GM19463 (cell line): ENCODE results near the gene SERPINC1.
"Not testable (repeated sequence)": the region's sequence is repeated elsewhere in the genome, so short reads cannot be mapped to it uniquely, and the experiment has no call there.

ENCODE experiments used
- ATAC-seq: cut with Tn5 transposase; IDR thresholded peaks from one replicate; pipeline ENCODE4 v1.9.1; 2021; ENCODE audit warnings: mild to moderate bottlenecking, moderate library complexity; ENCODE audit not compliant: unreplicated experiment

The SERPINC1 gene

GRCh38 chr1:173864179-173864867 is 52.8 kb downstream of the SERPINC1 start:
- ATAC-seq: no peak

- ATAC-seq: no peak
These were observed 53.6 kb downstream of the SERPINC1 start for GRCh38 chr1:173863224-173864161.

DNA sequence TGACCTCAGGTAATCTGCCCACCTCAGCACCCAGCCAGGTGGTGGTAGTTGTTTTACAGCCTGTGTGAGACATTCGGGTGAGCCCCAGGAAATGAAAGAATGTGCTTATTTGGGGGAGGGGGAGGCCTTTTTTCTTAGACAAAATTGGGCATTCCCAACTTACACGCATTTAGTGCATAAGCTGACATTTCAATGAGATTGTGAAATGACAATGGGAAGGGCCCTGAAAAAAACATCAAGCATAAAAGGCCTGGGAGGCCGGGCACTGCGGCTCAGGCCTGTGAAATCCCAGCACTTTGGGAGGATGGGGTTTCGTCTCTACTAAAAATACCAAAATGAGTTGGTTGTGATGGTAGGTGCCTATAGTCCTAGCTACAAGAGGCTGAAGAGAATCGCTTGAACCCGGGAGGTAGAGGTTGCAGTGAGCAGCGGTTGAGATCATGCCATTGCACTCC is 54.3 kb downstream of the SERPINC1 start:
- ATAC-seq: no peak

- not testable (repeated sequence) for ATAC-seq
These were observed 54.9 kb downstream of the SERPINC1 start for GRCh38 chr1:173862146-173862768.

GRCh38 chr1:173861731-173862145 is 55.4 kb downstream of the SERPINC1 start:
- no peak for ATAC-seq

DNA sequence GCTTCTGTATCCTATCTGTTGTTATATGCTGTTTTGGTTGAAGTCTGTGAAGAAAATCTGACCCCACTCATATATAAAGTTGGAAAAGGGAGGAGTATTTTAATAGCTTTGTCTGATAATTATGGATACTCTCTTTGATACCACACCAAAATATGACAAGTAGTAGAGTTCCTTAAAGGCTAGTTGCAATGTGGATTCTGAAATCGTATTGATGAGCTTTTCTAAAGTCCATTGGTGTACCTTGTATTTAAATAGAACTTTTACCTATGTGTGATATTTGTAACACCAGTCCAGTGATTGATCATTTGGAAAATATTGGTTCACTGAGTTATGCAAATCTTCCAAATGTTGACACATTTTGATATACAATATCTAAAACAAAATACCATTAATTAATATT is 57.1 kb downstream of the SERPINC1 start:
- no peak for ATAC-seq

DNA sequence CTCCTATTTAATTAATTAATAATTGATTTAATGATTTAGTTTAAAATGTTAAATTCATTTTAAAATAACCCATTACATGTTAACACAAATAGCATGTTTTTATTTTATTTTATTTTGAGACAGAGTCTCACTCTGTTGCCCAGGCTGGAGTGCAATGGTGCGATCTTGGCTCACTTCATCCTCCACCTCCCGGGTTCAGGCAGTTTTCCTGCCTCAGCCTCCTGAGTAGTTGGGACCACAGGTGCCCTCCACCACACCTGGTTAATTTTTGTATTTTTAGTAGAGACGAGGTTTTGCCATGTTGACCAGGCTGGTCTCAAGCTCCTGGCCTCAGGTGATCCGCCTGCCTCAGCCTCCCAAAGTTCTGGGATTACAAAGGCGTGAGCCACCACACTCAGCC is 57.6 kb downstream of the SERPINC1 start:
- ATAC-seq: not testable (repeated sequence)

- no peak for ATAC-seq
These were observed 59.7 kb downstream of the SERPINC1 start for GRCh38 chr1:173857363-173857917.

GRCh38 chr1:173856903-173857302 is 60.2 kb downstream of the SERPINC1 start:
- no peak for ATAC-seq

DNA sequence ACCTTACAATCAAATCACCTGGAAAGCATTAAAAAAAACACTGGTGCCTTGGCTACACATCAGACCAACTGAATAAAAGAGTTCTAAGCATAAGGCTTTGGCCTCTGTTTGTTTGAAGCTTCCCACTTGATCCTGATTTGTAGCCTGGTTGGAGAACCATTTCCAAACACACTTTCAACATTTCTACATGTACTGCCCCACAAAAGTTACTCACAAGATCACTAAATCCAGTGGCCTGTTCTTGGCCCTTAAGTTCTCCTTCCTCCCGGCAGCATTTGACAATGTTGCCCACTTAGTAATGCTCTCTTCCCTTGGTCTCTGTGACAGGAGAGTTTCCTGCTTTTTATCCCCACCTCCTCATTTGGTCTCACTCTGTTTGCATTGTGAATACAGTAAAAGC is 61.1 kb downstream of the SERPINC1 start:
- ATAC-seq: no peak
